SH-SY5Y (cell line): Measurements from ENCODE around the gene CYP2C19.

Source experiments
- GATA2 ChIP-seq: IDR thresholded peaks from 2 replicates; pipeline ENCODE4 v1.6.1; 2011; ENCODE audit warnings: mild to moderate bottlenecking, low read depth, low read length
- GATA3 ChIP-seq: IDR thresholded peaks from 2 replicates; pipeline ENCODE4 v1.6.1; 2011; ENCODE audit warnings: low read depth, mild to moderate bottlenecking, low read length, moderate library complexity

- TF ChIP-seq GATA3 (no peak), GATA2 (no peak)
Observed at GRCh38 chr10:94735197-94735596, 27.3 kb upstream of the CYP2C19 start.
